ENCODE measurements around the gene ACOXL. TPM values are rescaled to one million over a fixed set of nuclear protein-coding genes. Genes with fewer than 3 reads are reported as not detected.

The ACOXL gene
- total RNA-seq, 4 donors from 2014 or later, result not detected

DNA sequence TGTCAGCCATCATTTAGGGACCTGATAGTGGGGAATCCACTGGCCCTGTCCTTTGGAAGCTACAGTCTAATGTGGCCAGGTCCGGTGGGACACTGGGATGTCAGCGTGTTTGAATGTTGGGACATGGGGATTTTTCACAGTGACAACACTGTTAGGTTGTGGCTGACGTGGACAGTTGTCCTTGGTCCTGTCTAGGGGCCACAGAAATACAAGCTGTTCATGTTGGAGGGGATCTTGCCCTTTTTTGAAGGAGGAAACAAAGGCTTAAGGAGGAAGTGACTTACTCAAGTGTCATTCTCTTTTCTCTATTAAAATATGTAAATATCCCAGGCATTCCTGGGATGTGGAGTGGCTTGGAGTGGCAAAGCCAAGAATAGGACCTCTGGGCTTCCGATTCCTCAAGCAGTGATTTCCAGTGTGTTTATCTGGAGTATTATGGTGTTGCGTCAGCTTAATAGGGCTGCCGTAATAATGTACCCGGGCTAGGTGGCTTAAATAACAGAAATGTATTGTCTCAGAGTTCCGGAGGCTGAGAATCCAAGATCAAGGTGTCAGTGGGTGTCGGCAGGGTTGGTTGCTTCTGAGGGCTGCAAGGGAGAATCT is 8.5 kb downstream of the ACOXL start:
- no peaks in the 10 kb centered on the region for H3K36me3 ChIP-seq
- TF ChIP-seq POLR2A (IDR thresholded peaks at IDR 0.05), result no peak
- TF ChIP-seq, protein P1, sequence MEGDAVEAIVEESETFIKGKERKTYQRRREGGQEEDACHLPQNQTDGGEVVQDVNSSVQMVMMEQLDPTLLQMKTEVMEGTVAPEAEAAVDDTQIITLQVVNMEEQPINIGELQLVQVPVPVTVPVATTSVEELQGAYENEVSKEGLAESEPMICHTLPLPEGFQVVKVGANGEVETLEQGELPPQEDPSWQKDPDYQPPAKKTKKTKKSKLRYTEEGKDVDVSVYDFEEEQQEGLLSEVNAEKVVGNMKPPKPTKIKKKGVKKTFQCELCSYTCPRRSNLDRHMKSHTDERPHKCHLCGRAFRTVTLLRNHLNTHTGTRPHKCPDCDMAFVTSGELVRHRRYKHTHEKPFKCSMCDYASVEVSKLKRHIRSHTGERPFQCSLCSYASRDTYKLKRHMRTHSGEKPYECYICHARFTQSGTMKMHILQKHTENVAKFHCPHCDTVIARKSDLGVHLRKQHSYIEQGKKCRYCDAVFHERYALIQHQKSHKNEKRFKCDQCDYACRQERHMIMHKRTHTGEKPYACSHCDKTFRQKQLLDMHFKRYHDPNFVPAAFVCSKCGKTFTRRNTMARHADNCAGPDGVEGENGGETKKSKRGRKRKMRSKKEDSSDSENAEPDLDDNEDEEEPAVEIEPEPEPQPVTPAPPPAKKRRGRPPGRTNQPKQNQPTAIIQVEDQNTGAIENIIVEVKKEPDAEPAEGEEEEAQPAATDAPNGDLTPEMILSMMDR (IDR thresholded peaks at IDR 0.05), result no peak
- H3K27ac ChIP-seq, result no peak overlapping the region

DNA sequence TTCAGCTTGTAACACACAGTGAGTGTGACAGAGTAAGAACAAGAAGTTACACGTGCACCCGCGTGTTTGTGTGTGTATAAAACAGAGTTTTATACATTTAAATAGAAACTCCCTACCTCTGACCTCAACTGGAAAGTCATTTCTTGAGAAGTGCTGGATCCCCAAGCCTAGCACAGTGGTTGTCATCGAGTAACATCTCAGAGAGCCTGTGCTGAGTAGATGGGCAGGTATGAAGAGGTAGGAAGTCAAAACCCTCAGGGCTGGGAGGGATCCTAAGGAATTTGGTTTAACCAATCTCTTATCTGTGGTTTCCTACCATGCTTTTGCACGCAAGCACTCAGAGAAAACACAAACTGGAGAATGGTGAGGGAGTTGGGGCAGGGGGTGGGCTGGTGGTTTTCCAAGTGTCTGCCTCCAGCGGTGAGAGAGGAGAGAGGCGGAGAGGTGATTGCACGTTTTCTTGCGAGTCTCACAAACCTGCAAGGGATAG is 9.2 kb downstream of the ACOXL start:
- no peaks in the 10 kb centered on the region for H3K9me3 ChIP-seq
- TF ChIP-seq POLR2A (IDR thresholded peaks at IDR 0.05), result no peak
- TF ChIP-seq, protein P1 (IDR thresholded peaks at IDR 0.05), result no peak
- no peaks in the 10 kb centered on the region for H3K36me3 ChIP-seq
- H3K4me1 ChIP-seq, result no peaks in the 10 kb centered on the region
- DNase-seq, result no peak
- H3K4me3 ChIP-seq, result no peak overlapping the region
- H3K27ac ChIP-seq, result no peak overlapping the region
- H3K27me3 ChIP-seq, result no peaks in the 10 kb centered on the region

More for the DNA sequence above, 8.5 kb downstream of the ACOXL start:
- Histone ChIP-seq H3K4me1 (no peaks in the 10 kb centered on the region), H3K9me3 (no peaks in the 10 kb centered on the region), H3K27me3 (no peaks in the 10 kb centered on the region), H3K4me3 (no peak overlapping the region)
- no peak for DNase-seq

DNA sequence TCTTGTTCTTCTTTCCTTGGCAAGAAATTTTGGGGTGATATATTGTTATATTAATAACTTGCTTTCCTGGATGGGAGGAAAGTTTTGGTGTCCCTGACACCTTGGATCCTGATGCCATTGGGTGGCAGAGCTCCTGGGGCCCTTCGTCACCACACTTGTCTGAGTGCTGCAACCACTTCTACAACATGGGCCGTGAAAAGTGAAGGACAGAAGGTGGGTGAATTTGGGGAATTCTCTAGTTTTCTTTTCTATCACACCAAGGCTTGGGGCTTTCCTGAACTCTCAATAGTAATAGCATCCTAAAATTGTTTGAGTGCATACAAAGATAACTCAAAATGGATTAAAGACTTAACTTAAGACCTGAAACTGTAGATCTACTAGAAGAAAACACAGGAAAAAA is 10.0 kb downstream of the ACOXL start:
- TF ChIP-seq POLR2A (IDR thresholded peaks at IDR 0.05), result no peak
- TF ChIP-seq, protein P1 (IDR thresholded peaks at IDR 0.05), result no peak
- Histone ChIP-seq H3K27ac (no peak overlapping the region), H3K27me3 (no peaks in the 10 kb centered on the region), H3K36me3 (no peaks in the 10 kb centered on the region), H3K4me1 (no peaks in the 10 kb centered on the region), H3K9me3 (no peaks in the 10 kb centered on the region), H3K4me3 (no peak overlapping the region)
- DNase-seq, result no peak

DNA sequence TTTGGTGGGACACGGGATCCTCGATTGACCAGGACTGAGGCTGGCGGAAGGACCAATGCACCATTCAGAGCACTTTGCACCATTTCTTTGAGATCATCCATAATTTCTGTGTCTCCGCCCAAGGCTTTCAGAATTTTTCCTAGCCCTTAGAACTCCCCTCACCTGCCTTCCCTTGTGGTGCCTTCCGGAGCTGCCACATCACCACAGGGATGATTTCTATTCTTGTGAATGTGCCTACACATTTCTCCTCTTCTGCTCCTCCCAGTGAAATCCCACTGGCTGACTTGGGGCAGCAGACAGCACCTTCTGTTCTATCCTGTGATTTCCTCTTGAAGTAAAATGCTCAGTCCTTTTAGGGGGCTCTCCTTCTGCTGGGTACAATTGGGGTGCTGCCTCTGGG is 11.2 kb downstream of the ACOXL start:
- no peaks in the 10 kb centered on the region for H3K4me1 ChIP-seq
- H3K4me3 ChIP-seq, result no peak overlapping the region
- no peak for TF ChIP-seq POLR2A (IDR thresholded peaks at IDR 0.05)
- TF ChIP-seq, protein P1 (IDR thresholded peaks at IDR 0.05), result no peak
- H3K9me3 ChIP-seq, result no peaks in the 10 kb centered on the region
- DNase-seq, result no peak
- no peaks in the 10 kb centered on the region for H3K27me3 ChIP-seq
- H3K36me3 ChIP-seq, result no peaks in the 10 kb centered on the region
- no peak overlapping the region for H3K27ac ChIP-seq

- Histone ChIP-seq H3K27me3 (no peaks in the 10 kb centered on the region), H3K9me3 (no peaks in the 10 kb centered on the region), H3K27ac (no peak overlapping the region), H3K4me1 (no peaks in the 10 kb centered on the region), H3K36me3 (no peaks in the 10 kb centered on the region), H3K4me3 (no peak overlapping the region)
- TF ChIP-seq, protein P1 (IDR thresholded peaks at IDR 0.05), result no peak
- no peak for TF ChIP-seq POLR2A (IDR thresholded peaks at IDR 0.05)
- no peak for DNase-seq
Measured at GRCh38 chr2:110744429-110744828, 12.1 kb downstream of the ACOXL start.
